Panc1 (cell line): ENCODE measurements around the gene POLR3K. TPM values are rescaled to one million over a fixed set of nuclear protein-coding genes. Genes with fewer than 3 reads are reported as not detected.

Experiments
- ATAC-seq: fragments of 200-7000 bp; cut with Tn5 transposase; 2 replicates; pipeline ENCODE4 v1.9.1; 2020; ENCODE audit warnings: mild to moderate bottlenecking, moderate library complexity
- BruUV-seq: library from RNA; stranded (reverse); fragments of 400-500 nt; replicated peaks from 2 replicates; lab custom pipeline; 2021; lab: Mats Ljungman, UMichigan
- CTCF ChIA-PET: fragments of 300-600 bp; sonication (Branson Sonifier 250); formaldehyde crosslinking; loops from one replicate; lab custom pipeline; 2022; ENCODE audit warnings: antibody characterized with exemption; lab: Charles Lee
- POLR2A ChIA-PET: fragments of 300-600 bp; sonication (Branson Sonifier 250); formaldehyde crosslinking; loops from one replicate; lab custom pipeline; 2022; ENCODE audit warnings: antibody characterized with exemption; lab: Charles Lee
- DNase-seq: peaks from one replicate; pipeline ENCODE4 v3.0.0-alpha.2; 2010; ENCODE audit warnings: low read depth, low spot score
- H3K27ac ChIP-seq: 2 replicates; pipeline ENCODE4 v1.5.1; 2011; ENCODE audit warnings: mild to moderate bottlenecking, low read length, inconsistent platforms
- H3K27me3 ChIP-seq: fragments of 200-500 bp; sonication (Bioruptor generic); 2 replicates; pipeline ENCODE4 v1.6.0; 2014; ENCODE audit warnings: low read length, inconsistent platforms; ENCODE audit not compliant: control insufficient read depth, insufficient read depth
- H3K36me3 ChIP-seq: fragments of 200-500 bp; sonication (Bioruptor generic); 2 replicates; pipeline ENCODE4 v1.5.1; 2014; ENCODE audit warnings: inconsistent platforms, mild to moderate bottlenecking, low read length, moderate library complexity; ENCODE audit not compliant: control insufficient read depth, insufficient read depth
- H3K4me1 ChIP-seq: 2 replicates; pipeline ENCODE4 v1.5.1; 2011; ENCODE audit warnings: inconsistent platforms, mild to moderate bottlenecking, low read length, moderate library complexity; ENCODE audit not compliant: control insufficient read depth, insufficient read depth
- H3K4me3 ChIP-seq, 2 experiments: 2 replicates each; pipeline ENCODE4 v1.5.1; 2011 to 2012; ENCODE audit warnings: low read depth in 2 of 2, low read length in 2 of 2, mild to moderate bottlenecking in 2 of 2, inconsistent platforms in 1 of 2, moderate library complexity in 1 of 2
- H3K9me3 ChIP-seq: fragments of 200-500 bp; sonication (Bioruptor generic); 2 replicates; pipeline ENCODE4 v1.5.1; 2014; ENCODE audit warnings: low read depth, mild to moderate bottlenecking, inconsistent platforms, low read length, moderate library complexity; ENCODE audit not compliant: control insufficient read depth, insufficient read depth
- CTCF ChIP-seq: fragments of 450-650 bp; IDR thresholded peaks from 2 replicates; pipeline ENCODE4 v1.5.1; 2017; ENCODE audit warnings: mild to moderate bottlenecking
- POLR2AphosphoS5 ChIP-seq: IDR thresholded peaks from 2 replicates; pipeline ENCODE4 v1.6.1; 2012; ENCODE audit warnings: mild to moderate bottlenecking, low read depth, low read length, moderate library complexity
- REST ChIP-seq, 2 experiments: IDR thresholded peaks; 2 replicates each; pipeline ENCODE4 v1.6.1; 2011 to 2012; ENCODE audit warnings: low read depth in 2 of 2, control low read depth in 1 of 2, low read length in 1 of 2, mild to moderate bottlenecking in 1 of 2, moderate library complexity in 1 of 2; ENCODE audit not compliant: insufficient read depth in 1 of 2
- SIN3A ChIP-seq: IDR thresholded peaks from 2 replicates; pipeline ENCODE4 v1.6.1; 2012; ENCODE audit warnings: low read depth, mild to moderate bottlenecking, low read length, moderate library complexity, borderline replicate concordance; ENCODE audit not compliant: insufficient read depth
- TCF7L2 ChIP-seq: IDR thresholded peaks from 2 replicates; pipeline ENCODE4 v1.6.1; 2011; ENCODE audit warnings: mild to moderate bottlenecking, low read depth, low read length, inconsistent platforms
- in situ Hi-C: cut with HindIII; loops from 2 replicates; pipeline ENCODE4 v1.10.0; 2016; ENCODE audit warnings: low sequenced_read_pairs, low pct_unique_long_range_greater_than_20kb
- intact Hi-C: fragments of 100-400 bp; cut with micrococcal nuclease; formaldehyde crosslinking; loops from one replicate; pipeline ENCODE4 v1.10.0; 2022; ENCODE audit not compliant: unreplicated experiment
- total RNA-seq: library from RNA; stranded (reverse); gene quantifications from one replicate; pipeline ENCODE4 v1.2.1, GENCODE V29; 2021; ENCODE audit not compliant: unreplicated experiment

POLR3K gene
- total RNA-seq, 1 experiment from 2014 or later = 35.7 TPM

GRCh38 chr16:74051-74746 lies 20.8 kb upstream of the POLR3K start:
- no peak for TF ChIP-seq CTCF
- TF ChIP-seq POLR2AphosphoS5 = no peak
- no peak for TF ChIP-seq REST (IDR thresholded peaks at IDR 0.05; ENCODE audit: insufficient read depth in 1 of 2, low read depth in 2 of 2, low read length in 1 of 2)
- no peak for TF ChIP-seq SIN3A
- TF ChIP-seq TCF7L2 = no peak
- in situ Hi-C loops = no loop called here
- no peak for DNase-seq
- no TSS peak for BruUV-seq
- Histone ChIP-seq H3K27me3 (no peaks in the 10 kb centered on the region), H3K4me3 (no peak overlapping the region), H3K36me3 (no peaks in the 10 kb centered on the region), H3K9me3 (no peaks in the 10 kb centered on the region), H3K27ac (no peak overlapping the region), H3K4me1 (peaks cover 66% of the 10 kb centered on the region)
- intact Hi-C loops = no loop called here
- CTCF ChIA-PET = interaction anchor here (0.5 to 1.2 kb wide), 2 partner anchors 23 to 334 kb away, joined by 3 to 4 read pairs; no protein-coding TSS in a partner anchor
- no peak for ATAC-seq
- POLR2A ChIA-PET = no interaction called here

- no TSS peak for BruUV-seq
- DNase-seq (no peak), ATAC-seq (peak; percentile 65)
- H3K4me1 ChIP-seq = peaks cover 59% of the 10 kb centered on the region
- in situ Hi-C loops = no loop called here
- H3K9me3 ChIP-seq = no peaks in the 10 kb centered on the region
- POLR2A ChIA-PET = no interaction called here
- peak within 1 kb of the TSS; percentile 84 for H3K27ac ChIP-seq
- intact Hi-C loops = no loop called here
- H3K36me3 ChIP-seq = no peaks in the 10 kb centered on the region
- no peaks in the 10 kb centered on the region for H3K27me3 ChIP-seq
- H3K4me3 ChIP-seq = peak within 1 kb of the TSS; percentile 65 to 72
- no peak for TF ChIP-seq CTCF
- TF ChIP-seq TCF7L2 = no peak
- TF ChIP-seq SIN3A = no peak
- TF ChIP-seq REST (IDR thresholded peaks at IDR 0.05; ENCODE audit: insufficient read depth in 1 of 2, low read depth in 2 of 2, low read length in 1 of 2) = 0 out of 4 replicates have a peak, but pooled peaks of 1 of the 2 experiments have one; percentile 11
- TF ChIP-seq POLR2AphosphoS5 = no peak
- CTCF ChIA-PET = no interaction called here
Observed at GRCh38 chr16:72561-73548, 19.4 kb upstream of the POLR3K start, which contains the start of gene RHBDF1. RHBDF1 (minus strand) TSS chr16:72631; CDS start chr16:65015, 7,616 bp downstream.
